HEK293 (cell line): ENCODE measurements around the gene IREB2.

Experiments used
- CTCF ChIA-PET: fragments of 350-600 bp; formaldehyde crosslinking; extraction: SDS; loops from one replicate; lab custom pipeline; 2021; ENCODE audit warnings: antibody characterized with exemption; lab: Yijun Ruan, JAX
- POLR2A ChIA-PET: fragments of 300-600 bp; formaldehyde crosslinking; extraction: SDS; loops from one replicate; lab custom pipeline; 2020; ENCODE audit warnings: antibody characterized with exemption, inconsistent platforms; lab: Yijun Ruan, JAX
- H3K27ac ChIP-seq: fragments of 200-500 bp; sonication (Bioruptor generic); 2 replicates; pipeline ENCODE4 v1.5.1; 2014; ENCODE audit warnings: low read depth, low read length, control low read depth, inconsistent platforms; ENCODE audit errors: extremely low read depth
- H3K36me3 ChIP-seq, 2 experiments: fragments of 200-500 bp in 1 of 2; sonication (Bioruptor generic) in 1 of 2; 1 replicate in 1 of 2; 2 replicates in 1 of 2; pipeline ENCODE4 v1.5.1; 2014 to 2017; ENCODE audit warnings: inconsistent platforms in 2 of 2, low read length in 2 of 2; ENCODE audit not compliant: control insufficient read depth in 2 of 2, insufficient read depth in 1 of 2
- H3K4me1 ChIP-seq: fragments of 200-500 bp; sonication (Bioruptor generic); 2 replicates; pipeline ENCODE4 v1.5.1; 2014; ENCODE audit warnings: mild to moderate bottlenecking, low read length, inconsistent platforms; ENCODE audit not compliant: control insufficient read depth, insufficient read depth
- H3K4me3 ChIP-seq: 2 replicates; pipeline ENCODE4 v1.5.1; 2011; ENCODE audit warnings: low read depth, mild to moderate bottlenecking, control low read depth, low read length, moderate library complexity
- H3K9me3 ChIP-seq: fragments of 200-500 bp; sonication (Bioruptor generic); 2 replicates; pipeline ENCODE4 v1.5.1; 2014; ENCODE audit warnings: low read depth, low read length, inconsistent platforms; ENCODE audit not compliant: control insufficient read depth, insufficient read depth
- GLI2 ChIP-seq: fragments of 450-650 bp; formaldehyde crosslinking; IDR thresholded peaks from 2 replicates; pipeline ENCODE4; 2017; ENCODE audit warnings: missing biosample characterization, missing genetic modification characterization, low read depth, borderline replicate concordance
- GLIS1 ChIP-seq: fragments of 450-650 bp; formaldehyde crosslinking; IDR thresholded peaks from 2 replicates; pipeline ENCODE4 v1.5.1; 2016; ENCODE audit warnings: missing biosample characterization, missing genetic modification characterization
- HIC1 ChIP-seq: fragments of 450-650 bp; formaldehyde crosslinking; IDR thresholded peaks from 2 replicates; pipeline ENCODE4 v1.5.1; 2016; ENCODE audit warnings: missing biosample characterization, missing genetic modification characterization
- KLF9 ChIP-seq: fragments of 450-650 bp; formaldehyde crosslinking; IDR thresholded peaks from 2 replicates; pipeline ENCODE4 v1.5.1; 2016; ENCODE audit warnings: missing biosample characterization, missing genetic modification characterization, low read depth
- MZF1 ChIP-seq: fragments of 450-650 bp; formaldehyde crosslinking; IDR thresholded peaks from 2 replicates; pipeline ENCODE4 v1.5.1; 2017; ENCODE audit warnings: missing biosample characterization, missing genetic modification characterization, borderline replicate concordance
- PRDM6 ChIP-seq: fragments of 450-650 bp; formaldehyde crosslinking; IDR thresholded peaks from 2 replicates; pipeline ENCODE4 v1.5.1; 2017; ENCODE audit warnings: missing biosample characterization, missing genetic modification characterization
- SP7 ChIP-seq: fragments of 450-650 bp; formaldehyde crosslinking; IDR thresholded peaks from 2 replicates; pipeline ENCODE4 v1.5.1; 2016; ENCODE audit warnings: missing biosample characterization, missing genetic modification characterization
- ZBTB17 ChIP-seq: fragments of 450-650 bp; formaldehyde crosslinking; IDR thresholded peaks from 2 replicates; pipeline ENCODE4 v1.5.1; 2016; ENCODE audit warnings: missing biosample characterization, missing genetic modification characterization
- ZBTB48 ChIP-seq: fragments of 450-650 bp; formaldehyde crosslinking; IDR thresholded peaks from 2 replicates; pipeline ENCODE4 v1.5.1; 2016; ENCODE audit warnings: missing biosample characterization, missing genetic modification characterization
- ZNF112 ChIP-seq: fragments of 450-650 bp; formaldehyde crosslinking; IDR thresholded peaks from 2 replicates; pipeline ENCODE4 v1.5.0; 2017; ENCODE audit warnings: missing biosample characterization, missing genetic modification characterization
- ZNF26 ChIP-seq: fragments of 450-650 bp; formaldehyde crosslinking; IDR thresholded peaks from 2 replicates; pipeline ENCODE4 v1.5.1; 2016; ENCODE audit warnings: missing biosample characterization, missing genetic modification characterization
- ZNF362 ChIP-seq: fragments of 450-650 bp; formaldehyde crosslinking; IDR thresholded peaks from 2 replicates; pipeline ENCODE4 v1.5.1; 2016; ENCODE audit warnings: missing biosample characterization, missing genetic modification characterization
- ZNF585B ChIP-seq: fragments of 450-650 bp; formaldehyde crosslinking; IDR thresholded peaks from 2 replicates; pipeline ENCODE4 v1.5.1; 2016; ENCODE audit warnings: missing biosample characterization, missing genetic modification characterization
- ZNF626 ChIP-seq: fragments of 450-650 bp; sonication (Bioruptor Pico); formaldehyde crosslinking; IDR thresholded peaks from 2 replicates; pipeline ENCODE4 v1.5.1; 2018; ENCODE audit warnings: missing biosample characterization, missing genetic modification characterization, inconsistent platforms
- ZNF645 ChIP-seq: fragments of 450-650 bp; formaldehyde crosslinking; IDR thresholded peaks from 2 replicates; pipeline ENCODE4; 2016; ENCODE audit warnings: missing biosample characterization, missing genetic modification characterization
- ZNF704 ChIP-seq: fragments of 450-650 bp; formaldehyde crosslinking; IDR thresholded peaks from 2 replicates; pipeline ENCODE4 v1.5.1; 2016; ENCODE audit warnings: missing biosample characterization, missing genetic modification characterization
- ZNF785 ChIP-seq: fragments of 450-650 bp; formaldehyde crosslinking; IDR thresholded peaks from 2 replicates; pipeline ENCODE4 v1.5.1; 2016; ENCODE audit warnings: missing biosample characterization, missing genetic modification characterization
- ZNF830 ChIP-seq: fragments of 450-650 bp; IDR thresholded peaks from 2 replicates; pipeline ENCODE4 v1.5.0; 2018; ENCODE audit warnings: missing biosample characterization, missing genetic modification characterization, low read depth, mild to moderate bottlenecking, moderate library complexity

The IREB2 gene

GRCh38 chr15:78457101-78457500 is 19.1 kb downstream of the IREB2 start (continued):
- TF ChIP-seq ZNF785 (tag by site-specific recombination) (no peak), ZNF585B (no peak), ZNF112 (tag by site-specific recombination) (no peak), GLI2 (no peak; the same call in 1 of the 2 replicates), MZF1 (no peak), KLF9 (tag by site-specific recombination) (no peak), ZNF362 (tag by site-specific recombination) (no peak), ZNF830 (no peak), PRDM6 (peak; percentile 98), ZNF704 (tag by site-specific recombination) (no peak), SP7 (peak; percentile 52; the same call in 1 of the 2 replicates), ZNF645 (tag by site-specific recombination) (no peak), ZBTB17 (tag by site-specific recombination) (peak; percentile 96), ZBTB48 (tag by site-specific recombination) (no peak), GLIS1 (tag by site-specific recombination) (no peak), ZNF626 (no peak)

GRCh38 chr15:78460737-78461136 is 22.7 kb downstream of the IREB2 start:
- peaks cover 24% of the 10 kb centered on the region for H3K4me1 ChIP-seq
- CTCF ChIA-PET: interaction anchor here (0.6 to 1.8 kb wide), 8 partner anchors 12 to 558 kb away, joined by 3 to 6 read pairs (median 4); no protein-coding TSS in a partner anchor
- peaks cover 37 to 43% of the 10 kb centered on the region in 2 experiments for H3K36me3 ChIP-seq
- H3K27ac ChIP-seq: no peak overlapping the region
- no peak overlapping the region for H3K4me3 ChIP-seq
- no peaks in the 10 kb centered on the region for H3K9me3 ChIP-seq
- POLR2A ChIA-PET: interaction anchor here (1.4 to 1.7 kb wide), 2 partner anchors 23 to 161 kb away, joined by 3 to 5 read pairs; partner anchors contain the start of genes IREB2 and SKIC8
- TF ChIP-seq HIC1 (tag by site-specific recombination) (no peak), ZNF26 (tag by site-specific recombination) (no peak)
- TF ChIP-seq, all 188 proteins: peak for 0
